SK-N-SH treated with all-trans-retinoic acid at 6 μM for 48 hours (cell line): ENCODE results near the gene ANXA7.

Experiments used
- ATAC-seq: fragments of 200-7000 bp; cut with Tn5 transposase; 3 replicates; pipeline ENCODE4 v1.9.1; 2020; ENCODE audit warnings: mild to moderate bottlenecking, moderate library complexity
- ARNTL ChIP-seq: fragments of 450-650 bp; formaldehyde crosslinking; IDR thresholded peaks from 2 replicates; pipeline ENCODE4 v1.5.0; 2020; ENCODE audit warnings: low read depth, mild to moderate bottlenecking, moderate library complexity, borderline replicate concordance
- BACH2 ChIP-seq: fragments of 250-450 bp; sonication (Bioruptor Pico); IDR thresholded peaks from 2 replicates; pipeline ENCODE4 v1.9.0; 2021; ENCODE audit warnings: mild to moderate bottlenecking, borderline replicate concordance
- ESRRG ChIP-seq: fragments of 250-450 bp; sonication (Bioruptor Pico); IDR thresholded peaks from 2 replicates; pipeline ENCODE4 v1.6.1; 2021; ENCODE audit warnings: mild to moderate bottlenecking
- GLIS3 ChIP-seq: fragments of 250-450 bp; sonication (Bioruptor Pico); IDR thresholded peaks from 2 replicates; pipeline ENCODE4 v1.5.0; 2020; ENCODE audit warnings: mild to moderate bottlenecking, moderate library complexity
- ISL1 ChIP-seq: fragments of 250-450 bp; sonication (Bioruptor Pico); IDR thresholded peaks from 2 replicates; pipeline ENCODE4 v2.1.2; 2022; ENCODE audit warnings: mild to moderate bottlenecking, moderate library complexity
- OSR1 ChIP-seq: fragments of 250-450 bp; sonication (Bioruptor Pico); IDR thresholded peaks from 2 replicates; pipeline ENCODE4 v1.8.0; 2022; ENCODE audit warnings: moderate library complexity, mild to moderate bottlenecking, inconsistent platforms
- RARB ChIP-seq: fragments of 250-450 bp; sonication (Bioruptor Pico); IDR thresholded peaks from 2 replicates; pipeline ENCODE4 v1.8.0; 2021; ENCODE audit warnings: mild to moderate bottlenecking, moderate library complexity
- SNAI2 ChIP-seq: fragments of 250-450 bp; sonication (Bioruptor Pico); IDR thresholded peaks from 2 replicates; pipeline ENCODE4 v1.5.0; 2020; ENCODE audit warnings: mild to moderate bottlenecking, moderate library complexity
- TCF4 ChIP-seq: fragments of 250-450 bp; sonication (Bioruptor Pico); IDR thresholded peaks from 2 replicates; pipeline ENCODE4 v1.8.0; 2021; ENCODE audit warnings: mild to moderate bottlenecking, moderate library complexity, borderline replicate concordance
- TOX ChIP-seq: fragments of 250-450 bp; sonication (Bioruptor Pico); IDR thresholded peaks from 2 replicates; pipeline ENCODE4 v1.8.0; 2021; ENCODE audit warnings: mild to moderate bottlenecking, moderate library complexity, borderline replicate concordance
- ZC3H10 ChIP-seq: fragments of 250-450 bp; sonication (Bioruptor Pico); IDR thresholded peaks from 2 replicates; pipeline ENCODE4 v1.5.1; 2021; ENCODE audit warnings: mild to moderate bottlenecking, moderate library complexity
- ZFP3 ChIP-seq: fragments of 250-450 bp; sonication (Bioruptor Pico); IDR thresholded peaks from 2 replicates; pipeline ENCODE4 v1.5.0; 2020; ENCODE audit warnings: mild to moderate bottlenecking, moderate library complexity
- ZFP30 ChIP-seq: fragments of 450-650 bp; formaldehyde crosslinking; IDR thresholded peaks from 2 replicates; pipeline ENCODE4 v1.5.0; 2022; ENCODE audit warnings: mild to moderate bottlenecking, moderate library complexity
- ZNF565 ChIP-seq: fragments of 450-650 bp; formaldehyde crosslinking; conservative IDR thresholded peaks from 2 replicates; pipeline ENCODE4 v1.5.0; 2020; ENCODE audit warnings: low read depth, mild to moderate bottlenecking, moderate library complexity
- ZNF70 ChIP-seq: fragments of 450-650 bp; formaldehyde crosslinking; IDR thresholded peaks from 2 replicates; pipeline ENCODE4 v1.5.0; 2020; ENCODE audit warnings: mild to moderate bottlenecking, moderate library complexity
- ZNF8 ChIP-seq: fragments of 450-650 bp; formaldehyde crosslinking; IDR thresholded peaks from 2 replicates; pipeline ENCODE4 v1.5.0; 2020; ENCODE audit warnings: mild to moderate bottlenecking, moderate library complexity
- TF ChIP-seq, protein P1 (sequence below): fragments of 250-450 bp; sonication (Bioruptor Pico); IDR thresholded peaks from 2 replicates; pipeline ENCODE4 v1.8.0; 2020; ENCODE audit warnings: mild to moderate bottlenecking, moderate library complexity, borderline replicate concordance
- TF ChIP-seq, protein P2 (sequence below): fragments of 250-450 bp; sonication (Bioruptor Pico); IDR thresholded peaks from 2 replicates; pipeline ENCODE4 v1.5.0; 2020; ENCODE audit warnings: mild to moderate bottlenecking, moderate library complexity
- TF ChIP-seq, protein P3 (sequence below): fragments of 250-450 bp; sonication (Bioruptor Pico); IDR thresholded peaks from 2 replicates; pipeline ENCODE4 v1.5.1; 2020; ENCODE audit warnings: low read depth, mild to moderate bottlenecking, moderate library complexity
- TF ChIP-seq, protein P4 (sequence below): fragments of 250-450 bp; sonication (Bioruptor Pico); IDR thresholded peaks from 2 replicates; pipeline ENCODE4 v1.8.0; 2021; ENCODE audit warnings: low read depth, mild to moderate bottlenecking, moderate library complexity, borderline replicate concordance
- TF ChIP-seq, protein P5 (sequence below): fragments of 250-450 bp; sonication (Bioruptor Pico); IDR thresholded peaks from 2 replicates; pipeline ENCODE4 v1.5.1; 2021; ENCODE audit warnings: mild to moderate bottlenecking, moderate library complexity

ANXA7 gene

DNA sequence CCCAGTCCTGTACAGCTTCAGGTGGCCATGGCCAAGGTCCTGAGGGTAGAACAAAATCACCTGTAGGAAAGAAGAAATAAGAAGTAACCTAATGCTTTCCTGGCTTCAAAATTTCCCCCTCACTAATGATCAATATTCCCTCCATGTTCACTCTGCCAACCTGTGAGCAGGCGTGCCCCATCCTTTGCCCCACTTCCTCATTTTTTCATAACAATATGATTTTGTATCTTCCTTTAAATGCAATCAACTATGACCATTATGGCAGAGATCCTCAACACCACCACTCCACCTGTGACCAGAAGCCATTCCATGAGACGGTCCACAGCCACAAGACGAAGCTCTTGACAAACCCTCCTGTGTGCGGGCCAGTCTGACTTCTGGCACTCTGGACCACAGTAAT lies 12.5 kb upstream of the ANXA7 start:
- TF ChIP-seq ZNF565 (CRISPR knock-in tag) (no peak), OSR1 (CRISPR knock-in tag) (no peak), ISL1 (CRISPR knock-in tag) (no peak), ARNTL (CRISPR knock-in tag) (no peak), ESRRG (CRISPR knock-in tag) (no peak), ZC3H10 (no peak), ZFP3 (CRISPR knock-in tag) (no peak), GLIS3 (CRISPR knock-in tag) (no peak), ZNF8 (CRISPR knock-in tag) (no peak), ZFP30 (CRISPR knock-in tag) (no peak), ZNF70 (CRISPR knock-in tag) (no peak), BACH2 (CRISPR knock-in tag) (no peak), TCF4 (CRISPR knock-in tag) (no peak)
- TF ChIP-seq, protein P1, sequence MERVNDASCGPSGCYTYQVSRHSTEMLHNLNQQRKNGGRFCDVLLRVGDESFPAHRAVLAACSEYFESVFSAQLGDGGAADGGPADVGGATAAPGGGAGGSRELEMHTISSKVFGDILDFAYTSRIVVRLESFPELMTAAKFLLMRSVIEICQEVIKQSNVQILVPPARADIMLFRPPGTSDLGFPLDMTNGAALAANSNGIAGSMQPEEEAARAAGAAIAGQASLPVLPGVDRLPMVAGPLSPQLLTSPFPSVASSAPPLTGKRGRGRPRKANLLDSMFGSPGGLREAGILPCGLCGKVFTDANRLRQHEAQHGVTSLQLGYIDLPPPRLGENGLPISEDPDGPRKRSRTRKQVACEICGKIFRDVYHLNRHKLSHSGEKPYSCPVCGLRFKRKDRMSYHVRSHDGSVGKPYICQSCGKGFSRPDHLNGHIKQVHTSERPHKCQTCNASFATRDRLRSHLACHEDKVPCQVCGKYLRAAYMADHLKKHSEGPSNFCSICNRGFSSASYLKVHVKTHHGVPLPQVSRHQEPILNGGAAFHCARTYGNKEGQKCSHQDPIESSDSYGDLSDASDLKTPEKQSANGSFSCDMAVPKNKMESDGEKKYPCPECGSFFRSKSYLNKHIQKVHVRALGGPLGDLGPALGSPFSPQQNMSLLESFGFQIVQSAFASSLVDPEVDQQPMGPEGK (CRISPR knock-in tag) = no peak
- TF ChIP-seq, protein P2, sequence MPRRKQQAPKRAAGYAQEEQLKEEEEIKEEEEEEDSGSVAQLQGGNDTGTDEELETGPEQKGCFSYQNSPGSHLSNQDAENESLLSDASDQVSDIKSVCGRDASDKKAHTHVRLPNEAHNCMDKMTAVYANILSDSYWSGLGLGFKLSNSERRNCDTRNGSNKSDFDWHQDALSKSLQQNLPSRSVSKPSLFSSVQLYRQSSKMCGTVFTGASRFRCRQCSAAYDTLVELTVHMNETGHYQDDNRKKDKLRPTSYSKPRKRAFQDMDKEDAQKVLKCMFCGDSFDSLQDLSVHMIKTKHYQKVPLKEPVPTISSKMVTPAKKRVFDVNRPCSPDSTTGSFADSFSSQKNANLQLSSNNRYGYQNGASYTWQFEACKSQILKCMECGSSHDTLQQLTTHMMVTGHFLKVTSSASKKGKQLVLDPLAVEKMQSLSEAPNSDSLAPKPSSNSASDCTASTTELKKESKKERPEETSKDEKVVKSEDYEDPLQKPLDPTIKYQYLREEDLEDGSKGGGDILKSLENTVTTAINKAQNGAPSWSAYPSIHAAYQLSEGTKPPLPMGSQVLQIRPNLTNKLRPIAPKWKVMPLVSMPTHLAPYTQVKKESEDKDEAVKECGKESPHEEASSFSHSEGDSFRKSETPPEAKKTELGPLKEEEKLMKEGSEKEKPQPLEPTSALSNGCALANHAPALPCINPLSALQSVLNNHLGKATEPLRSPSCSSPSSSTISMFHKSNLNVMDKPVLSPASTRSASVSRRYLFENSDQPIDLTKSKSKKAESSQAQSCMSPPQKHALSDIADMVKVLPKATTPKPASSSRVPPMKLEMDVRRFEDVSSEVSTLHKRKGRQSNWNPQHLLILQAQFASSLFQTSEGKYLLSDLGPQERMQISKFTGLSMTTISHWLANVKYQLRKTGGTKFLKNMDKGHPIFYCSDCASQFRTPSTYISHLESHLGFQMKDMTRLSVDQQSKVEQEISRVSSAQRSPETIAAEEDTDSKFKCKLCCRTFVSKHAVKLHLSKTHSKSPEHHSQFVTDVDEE (CRISPR knock-in tag) = no peak
- TF ChIP-seq, all 23 proteins: peak for 0
- no peak for ATAC-seq

DNA sequence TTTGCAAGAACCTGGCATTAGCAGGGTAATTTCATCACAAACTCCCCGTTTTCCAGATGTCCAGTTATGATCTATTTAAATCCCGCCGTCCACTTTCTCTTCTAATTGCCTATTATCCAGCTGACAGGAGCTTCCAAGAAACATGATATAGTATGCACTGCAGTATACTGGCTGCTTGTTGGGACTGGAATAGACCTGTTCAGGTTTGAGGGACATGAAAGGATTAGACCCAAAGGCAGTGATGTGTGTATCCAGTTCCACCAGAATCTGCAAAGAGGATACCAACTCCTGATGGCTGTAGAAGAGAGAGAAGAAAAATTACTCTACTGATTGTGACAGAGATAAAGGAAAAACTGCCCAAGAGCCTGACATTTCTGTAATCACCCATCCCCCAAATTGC lies 10.6 kb upstream of the ANXA7 start:
- TF ChIP-seq TCF4 (CRISPR knock-in tag) = no peak
- TF ChIP-seq RARB (CRISPR knock-in tag) = no peak
- TF ChIP-seq BACH2 (CRISPR knock-in tag) = no peak
- TF ChIP-seq ZC3H10 = no peak
- TF ChIP-seq TOX = no peak
- no peak for TF ChIP-seq ZFP3 (CRISPR knock-in tag)
- TF ChIP-seq, protein P1 (CRISPR knock-in tag) = no peak
- TF ChIP-seq ZFP30 (CRISPR knock-in tag) = no peak
- TF ChIP-seq, protein P3, sequence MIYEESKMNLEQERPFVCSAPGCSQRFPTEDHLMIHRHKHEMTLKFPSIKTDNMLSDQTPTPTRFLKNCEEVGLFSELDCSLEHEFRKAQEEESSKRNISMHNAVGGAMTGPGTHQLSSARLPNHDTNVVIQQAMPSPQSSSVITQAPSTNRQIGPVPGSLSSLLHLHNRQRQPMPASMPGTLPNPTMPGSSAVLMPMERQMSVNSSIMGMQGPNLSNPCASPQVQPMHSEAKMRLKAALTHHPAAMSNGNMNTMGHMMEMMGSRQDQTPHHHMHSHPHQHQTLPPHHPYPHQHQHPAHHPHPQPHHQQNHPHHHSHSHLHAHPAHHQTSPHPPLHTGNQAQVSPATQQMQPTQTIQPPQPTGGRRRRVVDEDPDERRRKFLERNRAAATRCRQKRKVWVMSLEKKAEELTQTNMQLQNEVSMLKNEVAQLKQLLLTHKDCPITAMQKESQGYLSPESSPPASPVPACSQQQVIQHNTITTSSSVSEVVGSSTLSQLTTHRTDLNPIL = no peak
- no peak for TF ChIP-seq ZNF70 (CRISPR knock-in tag)
- no peak for TF ChIP-seq ISL1 (CRISPR knock-in tag)
- no peak for TF ChIP-seq SNAI2 (CRISPR knock-in tag)
- no peak for TF ChIP-seq GLIS3 (CRISPR knock-in tag)
- TF ChIP-seq, protein P2 (CRISPR knock-in tag) = no peak
- TF ChIP-seq, protein P4, sequence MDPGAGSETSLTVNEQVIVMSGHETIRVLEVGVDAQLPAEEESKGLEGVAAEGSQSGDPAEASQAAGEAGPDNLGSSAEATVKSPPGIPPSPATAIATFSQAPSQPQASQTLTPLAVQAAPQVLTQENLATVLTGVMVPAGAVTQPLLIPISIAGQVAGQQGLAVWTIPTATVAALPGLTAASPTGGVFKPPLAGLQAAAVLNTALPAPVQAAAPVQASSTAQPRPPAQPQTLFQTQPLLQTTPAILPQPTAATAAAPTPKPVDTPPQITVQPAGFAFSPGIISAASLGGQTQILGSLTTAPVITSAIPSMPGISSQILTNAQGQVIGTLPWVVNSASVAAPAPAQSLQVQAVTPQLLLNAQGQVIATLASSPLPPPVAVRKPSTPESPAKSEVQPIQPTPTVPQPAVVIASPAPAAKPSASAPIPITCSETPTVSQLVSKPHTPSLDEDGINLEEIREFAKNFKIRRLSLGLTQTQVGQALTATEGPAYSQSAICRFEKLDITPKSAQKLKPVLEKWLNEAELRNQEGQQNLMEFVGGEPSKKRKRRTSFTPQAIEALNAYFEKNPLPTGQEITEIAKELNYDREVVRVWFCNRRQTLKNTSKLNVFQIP (CRISPR knock-in tag) = no peak
- TF ChIP-seq ZNF565 (CRISPR knock-in tag) = no peak
- TF ChIP-seq ARNTL (CRISPR knock-in tag) = no peak
- TF ChIP-seq, protein P5, sequence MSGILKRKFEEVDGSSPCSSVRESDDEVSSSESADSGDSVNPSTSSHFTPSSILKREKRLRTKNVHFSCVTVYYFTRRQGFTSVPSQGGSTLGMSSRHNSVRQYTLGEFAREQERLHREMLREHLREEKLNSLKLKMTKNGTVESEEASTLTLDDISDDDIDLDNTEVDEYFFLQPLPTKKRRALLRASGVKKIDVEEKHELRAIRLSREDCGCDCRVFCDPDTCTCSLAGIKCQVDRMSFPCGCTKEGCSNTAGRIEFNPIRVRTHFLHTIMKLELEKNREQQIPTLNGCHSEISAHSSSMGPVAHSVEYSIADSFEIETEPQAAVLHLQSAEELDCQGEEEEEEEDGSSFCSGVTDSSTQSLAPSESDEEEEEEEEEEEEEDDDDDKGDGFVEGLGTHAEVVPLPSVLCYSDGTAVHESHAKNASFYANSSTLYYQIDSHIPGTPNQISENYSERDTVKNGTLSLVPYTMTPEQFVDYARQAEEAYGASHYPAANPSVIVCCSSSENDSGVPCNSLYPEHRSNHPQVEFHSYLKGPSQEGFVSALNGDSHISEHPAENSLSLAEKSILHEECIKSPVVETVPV (CRISPR knock-in tag) = no peak
- TF ChIP-seq OSR1 (CRISPR knock-in tag) = no peak
- TF ChIP-seq ESRRG (CRISPR knock-in tag) = no peak
- ATAC-seq = no peak
